CD4-positive, CD25-positive, alpha-beta regulatory T cell (primary cell): Measurements from ENCODE around the gene PTPRN2. TPM values are rescaled to one million over a fixed set of nuclear protein-coding genes. Genes with fewer than 3 reads are reported as not detected.
"Not testable (repeated sequence)": the region's sequence is repeated elsewhere in the genome, so short reads cannot be mapped to it uniquely, and the experiment has no call there.

Source experiments
- ATAC-seq, 2 donors: fragments of 150-1000 bp; cut with Tn5 transposase; one replicate each; pipeline ENCODE4 v1.10.0; 2021; ENCODE audit warnings: low read depth in 2 of 2, moderate number of reproducible peaks in 2 of 2, moderate library complexity in 1 of 2
- DNase-seq, 3 donors: peaks; one replicate each; pipeline versions ENCODE4 v3.0.0 to v3.0.0-alpha.2; 2012 to 2022; ENCODE audit warnings: mixed read lengths in 1 of 3
- H3K27ac ChIP-seq: one replicate; pipeline ENCODE4 v1.7.0; 2013; ENCODE audit warnings: mild to moderate bottlenecking, low read length; ENCODE audit not compliant: insufficient read depth, poor library complexity, severe bottlenecking
- H3K27me3 ChIP-seq: one replicate; pipeline ENCODE4 v1.7.0; 2013; ENCODE audit warnings: low read length; ENCODE audit not compliant: control insufficient read depth, insufficient read depth
- H3K36me3 ChIP-seq: one replicate; pipeline ENCODE4 v1.7.0; 2013; ENCODE audit warnings: mild to moderate bottlenecking, low read length, moderate library complexity; ENCODE audit not compliant: control insufficient read depth, insufficient read depth
- H3K4me1 ChIP-seq: 2 replicates; pipeline ENCODE4 v1.7.0; 2013; ENCODE audit warnings: mild to moderate bottlenecking, low read length; ENCODE audit not compliant: insufficient read depth, control insufficient read depth, poor library complexity, severe bottlenecking
- H3K4me3 ChIP-seq: one replicate; pipeline ENCODE4 v1.7.0; 2013; ENCODE audit warnings: low read depth, mild to moderate bottlenecking, low read length, moderate library complexity
- H3K9me3 ChIP-seq, 2 experiments: 1 replicate in 1 of 2; 2 replicates in 1 of 2; pipeline ENCODE4 v1.7.0; 2013; ENCODE audit warnings: low read length in 2 of 2, mild to moderate bottlenecking in 1 of 2, moderate library complexity in 1 of 2; ENCODE audit not compliant: control insufficient read depth in 2 of 2
- H3K27ac Mint-ChIP-seq, 3 donors: one replicate each; pipeline ENCODE4 v1.8.0; 2020 to 2022; ENCODE audit warnings: mild to moderate bottlenecking in 3 of 3, mixed read lengths in 3 of 3, moderate library complexity in 2 of 3
- H3K27me3 Mint-ChIP-seq: one replicate; pipeline ENCODE4 v1.8.0; 2022; ENCODE audit warnings: mild to moderate bottlenecking, mixed read lengths
- H3K36me3 Mint-ChIP-seq: one replicate; pipeline ENCODE4 v1.8.0; 2020; ENCODE audit warnings: mixed read lengths
- H3K4me1 Mint-ChIP-seq, 4 donors: one replicate each; pipeline ENCODE4 v1.8.0; 2020 to 2022; ENCODE audit warnings: mixed read lengths in 4 of 4, mild to moderate bottlenecking in 1 of 4
- H3K4me3 Mint-ChIP-seq, 4 donors: one replicate each; pipeline ENCODE4 v1.8.0; 2020 to 2022; ENCODE audit warnings: mild to moderate bottlenecking in 4 of 4, mixed read lengths in 4 of 4, moderate library complexity in 3 of 4
- H3K9me3 Mint-ChIP-seq, 7 donors: one replicate each; pipeline ENCODE4 v1.8.0; 2020 to 2022; ENCODE audit warnings: mixed read lengths in 7 of 7, mild to moderate bottlenecking in 3 of 7, moderate library complexity in 2 of 7
- polyA plus RNA-seq, 4 donors: library from polyadenylated mRNA; unstranded; fragments of 300-500 nt; fragmentation: Illumina TruSeq; gene quantifications; one replicate each; pipeline ENCODE4 v1.2.3, GENCODE V29; 2021
- total RNA-seq: library from RNA; stranded (reverse); gene quantifications from one replicate; pipeline ENCODE4 v1.2.3, GENCODE V29; 2022

The PTPRN2 gene
- total and polyA plus RNA-seq, 5 donors from 2014 or later: 1.6 to 4.7 (median 2.7) TPM

GRCh38 chr7:158406364-158406763 is 181.3 kb downstream of the PTPRN2 start:
- Mint-ChIP-seq H3K36me3 (no peaks in the 10 kb centered on the region), H3K4me3 (no peak overlapping the region), H3K27ac (no peak overlapping the region), H3K27me3 (no peaks in the 10 kb centered on the region), H3K4me1 (no peaks in the 10 kb centered on the region), H3K9me3 (no peaks in the 10 kb centered on the region)
- Histone ChIP-seq H3K9me3 (no peaks in the 10 kb centered on the region), H3K36me3 (no peaks in the 10 kb centered on the region), H3K27ac (no peak overlapping the region), H3K4me3 (no peak overlapping the region), H3K4me1 (no peaks in the 10 kb centered on the region), H3K27me3 (no peaks in the 10 kb centered on the region)
- DNase-seq (no peak), ATAC-seq (no peak)

- H3K4me3 ChIP-seq, ATAC-seq, H3K9me3 Mint-ChIP-seq, H3K27me3 Mint-ChIP-seq, H3K9me3 ChIP-seq, H3K36me3 Mint-ChIP-seq, H3K4me1 Mint-ChIP-seq, H3K4me3 Mint-ChIP-seq, H3K36me3 ChIP-seq, H3K4me1 ChIP-seq, H3K27me3 ChIP-seq, H3K27ac Mint-ChIP-seq, H3K27ac ChIP-seq, DNase-seq: not testable (repeated sequence)
These were observed 181.9 kb downstream of the PTPRN2 start for GRCh38 chr7:158405771-158406170.

- H3K36me3 ChIP-seq: no peaks in the 10 kb centered on the region
- Mint-ChIP-seq H3K9me3 (no peaks in the 10 kb centered on the region), H3K4me3 (no peak overlapping the region), H3K27ac (no peak overlapping the region), H3K36me3 (no peaks in the 10 kb centered on the region), H3K27me3 (no peaks in the 10 kb centered on the region), H3K4me1 (no peaks in the 10 kb centered on the region)
- DNase-seq (no peak), ATAC-seq (no peak)
- no peaks in the 10 kb centered on the region for H3K9me3 ChIP-seq
- H3K4me1 ChIP-seq: no peaks in the 10 kb centered on the region
- H3K27me3 ChIP-seq: no peaks in the 10 kb centered on the region
- H3K27ac ChIP-seq: no peak overlapping the region
- no peak overlapping the region for H3K4me3 ChIP-seq
These were observed 182.3 kb downstream of the PTPRN2 start for GRCh38 chr7:158405324-158405723.

- DNase-seq (no peak), ATAC-seq (no peak)
- no peak overlapping the region for H3K4me3 ChIP-seq
- H3K27me3 ChIP-seq: no peaks in the 10 kb centered on the region
- H3K27ac Mint-ChIP-seq: no peak overlapping the region
- H3K9me3 ChIP-seq: no peaks in the 10 kb centered on the region
- H3K4me1 Mint-ChIP-seq: no peaks in the 10 kb centered on the region
- H3K27ac ChIP-seq: no peak overlapping the region
- H3K27me3 Mint-ChIP-seq: no peaks in the 10 kb centered on the region
- no peaks in the 10 kb centered on the region for H3K4me1 ChIP-seq
- no peaks in the 10 kb centered on the region for H3K36me3 ChIP-seq
- H3K9me3 Mint-ChIP-seq: no peaks in the 10 kb centered on the region
- H3K36me3 Mint-ChIP-seq: no peaks in the 10 kb centered on the region
- H3K4me3 Mint-ChIP-seq: no peak overlapping the region
These were observed 183.4 kb downstream of the PTPRN2 start for GRCh38 chr7:158404031-158404761.

- no peaks in the 10 kb centered on the region for H3K36me3 ChIP-seq
- no peaks in the 10 kb centered on the region for H3K27me3 ChIP-seq
- no peak for ATAC-seq
- H3K4me1 Mint-ChIP-seq: no peaks in the 10 kb centered on the region
- DNase-seq: no peak
- no peak overlapping the region for H3K27ac Mint-ChIP-seq
- H3K9me3 Mint-ChIP-seq: peaks cover 0 to 9% (median 2%) of the 10 kb centered on the region in 7 donors
- H3K36me3 Mint-ChIP-seq: no peaks in the 10 kb centered on the region
- no peaks in the 10 kb centered on the region for H3K27me3 Mint-ChIP-seq
- no peak overlapping the region for H3K4me3 ChIP-seq
- no peak overlapping the region for H3K27ac ChIP-seq
- H3K9me3 ChIP-seq: peaks cover 2 to 9% of the 10 kb centered on the region in 2 experiments
- no peaks in the 10 kb centered on the region for H3K4me1 ChIP-seq
- H3K4me3 Mint-ChIP-seq: no peak overlapping the region
These were observed 184.4 kb downstream of the PTPRN2 start for GRCh38 chr7:158403013-158403821.

GRCh38 chr7:158402471-158402870 is 185.2 kb downstream of the PTPRN2 start:
- no peaks in the 10 kb centered on the region for H3K36me3 ChIP-seq
- no peaks in the 10 kb centered on the region for H3K4me1 ChIP-seq
- no peak overlapping the region for H3K27ac ChIP-seq
- H3K4me3 ChIP-seq: no peak overlapping the region
- Mint-ChIP-seq H3K36me3 (no peaks in the 10 kb centered on the region), H3K9me3 (peaks cover 0 to 9% (median 2%) of the 10 kb centered on the region in 7 donors), H3K4me1 (no peaks in the 10 kb centered on the region), H3K27me3 (no peaks in the 10 kb centered on the region), H3K27ac (no peak overlapping the region), H3K4me3 (no peak overlapping the region)
- DNase-seq (no peak), ATAC-seq (no peak)
- H3K27me3 ChIP-seq: no peaks in the 10 kb centered on the region
- peaks cover 2 to 11% of the 10 kb centered on the region in 2 experiments for H3K9me3 ChIP-seq

GRCh38 chr7:158401826-158402225 is 185.8 kb downstream of the PTPRN2 start:
- H3K36me3 ChIP-seq: no peaks in the 10 kb centered on the region
- Mint-ChIP-seq H3K4me1 (no peaks in the 10 kb centered on the region), H3K9me3 (peaks cover 0 to 9% (median 2%) of the 10 kb centered on the region in 7 donors), H3K27me3 (no peaks in the 10 kb centered on the region), H3K36me3 (no peaks in the 10 kb centered on the region), H3K4me3 (no peak overlapping the region), H3K27ac (no peak overlapping the region)
- ATAC-seq (no peak), DNase-seq (no peak)
- no peaks in the 10 kb centered on the region for H3K27me3 ChIP-seq
- H3K27ac ChIP-seq: no peak overlapping the region
- H3K9me3 ChIP-seq: peaks cover 2 to 11% of the 10 kb centered on the region in 2 experiments
- H3K4me1 ChIP-seq: no peaks in the 10 kb centered on the region
- no peak overlapping the region for H3K4me3 ChIP-seq
